ENCODE results near the gene LTF. TPM values are rescaled to one million over a fixed set of nuclear protein-coding genes. Genes with fewer than 3 reads are reported as not detected.

The LTF gene
- total and polyA plus RNA-seq, 8 donors = 6.9 to 21.0 (median 11.2) TPM

- H3K27ac ChIP-seq = no peak overlapping the region
- no peak for DNase-seq
- 70 to 80% methylated on average over 1 of the region's 1 CpG for WGBS, 2 donors
- peaks cover 8 to 17% (median 8%) of the 10 kb centered on the region in 3 donors for H3K4me1 ChIP-seq
- no peaks in the 10 kb centered on the region for H3K36me3 ChIP-seq
- H3K27me3 ChIP-seq = no peaks in the 10 kb centered on the region
- no peaks in the 10 kb centered on the region for H3K9me3 ChIP-seq
- intact Hi-C loops (cut with DNase I) = no loop called here
- FAIRE-seq = no peak
- no peak for ATAC-seq
- H3K4me3 ChIP-seq = no peak overlapping the region
- TF ChIP-seq CTCF (IDR thresholded peaks at IDR 0.05) = no peak
Measured at GRCh38 chr3:46489875-46490274, 25.2 kb upstream of the LTF start.

- Histone ChIP-seq H3K9me3 (no peaks in the 10 kb centered on the region), H3K27me3 (no peaks in the 10 kb centered on the region), H3K36me3 (no peaks in the 10 kb centered on the region), H3K4me3 (no peak overlapping the region), H3K27ac (peak overlapping the region in 1 of 4 donors; percentile 51), H3K4me1 (peaks cover 8 to 17% (median 8%) of the 10 kb centered on the region in 3 donors)
- no peak for FAIRE-seq
- WGBS, 2 donors = 85 to 86% methylated on average over 4 of the region's 4 CpGs
- DNase-seq = peak in 1 of 6 donors; percentile 14
- no peak for ATAC-seq
- TF ChIP-seq CTCF (IDR thresholded peaks at IDR 0.05) = no peak
- intact Hi-C loops (cut with DNase I) = no loop called here
Measured at GRCh38 chr3:46489381-46489780, 24.7 kb upstream of the LTF start.

GRCh38 chr3:46488735-46489361 is 24.1 kb upstream of the LTF start:
- H3K36me3 ChIP-seq = no peaks in the 10 kb centered on the region
- TF ChIP-seq CTCF (IDR thresholded peaks at IDR 0.05) = peak; percentile 90 to 99 (median 98)
- intact Hi-C loops (cut with DNase I) = no loop called here
- no peaks in the 10 kb centered on the region for H3K27me3 ChIP-seq
- H3K4me3 ChIP-seq = no peak overlapping the region
- H3K27ac ChIP-seq = peak overlapping the region in 2 of 4 donors; percentile 20 to 51
- no peak for FAIRE-seq
- ATAC-seq = peak; percentile 74 to 87 (median 82)
- 13% methylated on average over 26 of the region's 26 CpGs for WGBS, 2 donors
- H3K4me1 ChIP-seq = peaks cover 8 to 17% (median 8%) of the 10 kb centered on the region in 3 donors
- H3K9me3 ChIP-seq = no peaks in the 10 kb centered on the region
- DNase-seq = peak; percentile 95 to 98 (median 96)

- intact Hi-C loops (cut with DNase I) = loop anchor here in 1 of 3 donors (2.0 kb wide), 1 partner anchor 145 kb away; no protein-coding TSS in a partner anchor
- Histone ChIP-seq H3K9me3 (no peaks in the 10 kb centered on the region), H3K27me3 (no peaks in the 10 kb centered on the region), H3K27ac (peak overlapping the region; percentile 63 to 94 (median 84)), H3K4me3 (no peak overlapping the region), H3K36me3 (no peaks in the 10 kb centered on the region), H3K4me1 (peaks cover 5 to 16% (median 6%) of the 10 kb centered on the region in 3 donors)
- ATAC-seq = no peak
- TF ChIP-seq CTCF (IDR thresholded peaks at IDR 0.05) = no peak
- peak in 1 of 6 donors; percentile 18 for DNase-seq
- 54 to 63% methylated on average over 4 of the region's 4 CpGs for WGBS, 2 donors
- FAIRE-seq = no peak
Measured at GRCh38 chr3:46485779-46486175, 21.1 kb upstream of the LTF start.

All from pancreas (tissue), 10 donors.